Breast epithelium (tissue), 3 donors: ENCODE data around the gene LAMA1.

Experiments used
- POLR2A ChIP-seq: fragments of 450-650 bp; IDR thresholded peaks from one replicate; pipeline ENCODE4 v1.6.1; 2016; ENCODE audit warnings: antibody characterized with exemption, mild to moderate bottlenecking, moderate library complexity
- TF ChIP-seq, protein P1 (sequence below), 3 donors: fragments of 450-650 bp; IDR thresholded peaks; one replicate each; pipeline ENCODE4 v1.5.1; 2016 to 2017; ENCODE audit warnings: antibody characterized with exemption in 3 of 3, mild to moderate bottlenecking in 3 of 3, moderate library complexity in 3 of 3

DNA sequence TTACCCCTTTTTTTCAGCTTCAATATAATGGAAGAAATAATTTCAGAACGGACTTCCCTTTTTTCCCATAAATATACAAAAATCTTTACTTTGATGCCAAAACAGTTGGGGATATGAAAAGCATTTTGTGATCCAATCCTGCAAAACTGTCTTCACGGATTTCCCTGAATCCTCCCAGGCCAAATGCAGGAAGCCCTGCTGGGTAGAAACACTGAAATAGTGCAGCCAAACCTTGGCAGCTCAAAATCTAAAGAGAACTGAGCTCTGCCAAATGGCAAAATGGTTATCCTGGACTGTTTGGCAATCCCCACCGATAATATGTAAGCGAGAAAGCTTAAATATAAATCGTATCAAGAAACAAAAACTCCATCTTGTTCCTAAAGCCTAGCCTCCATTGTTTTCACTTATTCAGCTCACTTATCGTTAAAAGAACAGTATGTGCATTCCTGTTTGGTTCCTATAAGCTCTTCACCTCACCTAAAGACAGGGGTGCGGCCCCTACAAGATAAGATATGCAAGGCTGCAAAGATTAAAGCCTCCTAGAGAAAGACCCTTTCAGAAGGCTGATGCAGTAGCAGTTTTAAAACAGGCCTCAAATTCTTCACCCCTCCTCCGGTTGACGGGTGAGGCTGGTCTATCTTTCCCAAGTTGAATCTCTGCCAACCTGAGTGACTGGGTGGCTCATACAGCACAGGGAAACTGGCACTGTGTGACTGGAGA is 48.6 kb downstream of the LAMA1 start:
- TF ChIP-seq, protein P1, sequence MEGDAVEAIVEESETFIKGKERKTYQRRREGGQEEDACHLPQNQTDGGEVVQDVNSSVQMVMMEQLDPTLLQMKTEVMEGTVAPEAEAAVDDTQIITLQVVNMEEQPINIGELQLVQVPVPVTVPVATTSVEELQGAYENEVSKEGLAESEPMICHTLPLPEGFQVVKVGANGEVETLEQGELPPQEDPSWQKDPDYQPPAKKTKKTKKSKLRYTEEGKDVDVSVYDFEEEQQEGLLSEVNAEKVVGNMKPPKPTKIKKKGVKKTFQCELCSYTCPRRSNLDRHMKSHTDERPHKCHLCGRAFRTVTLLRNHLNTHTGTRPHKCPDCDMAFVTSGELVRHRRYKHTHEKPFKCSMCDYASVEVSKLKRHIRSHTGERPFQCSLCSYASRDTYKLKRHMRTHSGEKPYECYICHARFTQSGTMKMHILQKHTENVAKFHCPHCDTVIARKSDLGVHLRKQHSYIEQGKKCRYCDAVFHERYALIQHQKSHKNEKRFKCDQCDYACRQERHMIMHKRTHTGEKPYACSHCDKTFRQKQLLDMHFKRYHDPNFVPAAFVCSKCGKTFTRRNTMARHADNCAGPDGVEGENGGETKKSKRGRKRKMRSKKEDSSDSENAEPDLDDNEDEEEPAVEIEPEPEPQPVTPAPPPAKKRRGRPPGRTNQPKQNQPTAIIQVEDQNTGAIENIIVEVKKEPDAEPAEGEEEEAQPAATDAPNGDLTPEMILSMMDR (IDR thresholded peaks at IDR 0.05): no peak
- no peak for TF ChIP-seq POLR2A
